Stomach (tissue), 4 donors: ENCODE measurements around the gene ANGPTL7.

Source experiments
- EP300 ChIP-seq: sonication (generic); formaldehyde crosslinking; IDR thresholded peaks from one replicate; pipeline ENCODE4 v1.6.1; 2017; ENCODE audit warnings: antibody characterized with exemption
- TF ChIP-seq, protein P1 (sequence below), 7 experiments: fragments of 450-650 bp in 4 of 7; fragments of 200-600 bp in 3 of 7; sonication (generic) in 3 of 7; IDR thresholded peaks; one replicate each; pipeline ENCODE4 v1.5.1; 2016 to 2019; ENCODE audit warnings: antibody characterized with exemption in 7 of 7, control low read depth in 2 of 7, mild to moderate bottlenecking in 1 of 7

DNA sequence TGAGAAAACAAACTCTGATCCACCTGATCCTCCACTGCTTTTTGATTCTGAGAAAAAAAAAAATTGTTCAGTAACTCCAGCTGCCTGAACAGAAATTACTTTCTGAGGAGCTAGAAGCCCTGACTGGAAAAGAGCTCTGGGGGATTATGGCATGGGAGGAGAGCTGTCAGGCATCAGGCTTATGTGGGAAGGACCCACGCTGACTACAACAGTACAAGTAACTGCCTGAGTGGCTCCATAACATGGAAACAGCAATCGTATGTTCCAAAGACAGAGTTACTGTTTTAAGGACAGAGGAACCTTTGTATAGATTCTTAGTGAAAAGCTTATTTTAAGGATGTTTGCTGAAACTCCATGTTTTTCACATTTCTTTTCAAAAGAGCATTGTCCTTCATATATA is 1.2 kb upstream of the ANGPTL7 start:
- no peak for TF ChIP-seq EP300
- TF ChIP-seq, protein P1, sequence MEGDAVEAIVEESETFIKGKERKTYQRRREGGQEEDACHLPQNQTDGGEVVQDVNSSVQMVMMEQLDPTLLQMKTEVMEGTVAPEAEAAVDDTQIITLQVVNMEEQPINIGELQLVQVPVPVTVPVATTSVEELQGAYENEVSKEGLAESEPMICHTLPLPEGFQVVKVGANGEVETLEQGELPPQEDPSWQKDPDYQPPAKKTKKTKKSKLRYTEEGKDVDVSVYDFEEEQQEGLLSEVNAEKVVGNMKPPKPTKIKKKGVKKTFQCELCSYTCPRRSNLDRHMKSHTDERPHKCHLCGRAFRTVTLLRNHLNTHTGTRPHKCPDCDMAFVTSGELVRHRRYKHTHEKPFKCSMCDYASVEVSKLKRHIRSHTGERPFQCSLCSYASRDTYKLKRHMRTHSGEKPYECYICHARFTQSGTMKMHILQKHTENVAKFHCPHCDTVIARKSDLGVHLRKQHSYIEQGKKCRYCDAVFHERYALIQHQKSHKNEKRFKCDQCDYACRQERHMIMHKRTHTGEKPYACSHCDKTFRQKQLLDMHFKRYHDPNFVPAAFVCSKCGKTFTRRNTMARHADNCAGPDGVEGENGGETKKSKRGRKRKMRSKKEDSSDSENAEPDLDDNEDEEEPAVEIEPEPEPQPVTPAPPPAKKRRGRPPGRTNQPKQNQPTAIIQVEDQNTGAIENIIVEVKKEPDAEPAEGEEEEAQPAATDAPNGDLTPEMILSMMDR (IDR thresholded peaks at IDR 0.05): no peak
